OCI-LY1 (cell line): ENCODE data around the gene SLC22A3.
"Not testable (repeated sequence)": the region's sequence is repeated elsewhere in the genome, so short reads cannot be mapped to it uniquely, and the experiment has no call there.

Experiments used
- CTCF ChIP-seq: fragments of 200-600 bp; sonication (generic), shearing (Covaris generic); IDR thresholded peaks from 2 replicates; pipeline ENCODE4 v1.5.1; 2017; ENCODE audit warnings: mild to moderate bottlenecking, antibody characterized with exemption, low read length, moderate library complexity, mixed read lengths
- EZH2 ChIP-seq: fragments of 200-600 bp; sonication (generic), shearing (Covaris generic); IDR thresholded peaks from 2 replicates; pipeline ENCODE4 v1.8.0; 2017; ENCODE audit warnings: borderline replicate concordance, mixed run types, mild to moderate bottlenecking, antibody characterized with exemption, low read length, moderate library complexity, mixed read lengths

- not testable (repeated sequence) for TF ChIP-seq CTCF, EZH2
Observed at GRCh38 chr6:160373601-160374000, 25.4 kb downstream of the SLC22A3 start.
